Trophoblast cell (in vitro differentiated cells and primary cell): ENCODE measurements around the gene RANBP1.

ENCODE experiments used
- DNase-seq, 2 donors: peaks; one replicate each; pipeline ENCODE4 v3.0.0-alpha.2; 2016
- H2AFZ ChIP-seq: 2 replicates; pipeline ENCODE4 v1.6.1; 2013; ENCODE audit warnings: low read length, moderate library complexity, mild to moderate bottlenecking; ENCODE audit not compliant: insufficient read depth, poor library complexity
- H2AK5ac ChIP-seq: 2 replicates; pipeline ENCODE4 v1.6.1; 2013; ENCODE audit warnings: mild to moderate bottlenecking, low read length
- H2BK120ac ChIP-seq: 2 replicates; pipeline ENCODE4 v1.6.1; 2013; ENCODE audit warnings: low read length, mild to moderate bottlenecking, moderate library complexity; ENCODE audit not compliant: insufficient read depth, poor library complexity
- H2BK12ac ChIP-seq: 2 replicates; pipeline ENCODE4 v1.6.1; 2013; ENCODE audit warnings: mild to moderate bottlenecking, low read length, moderate library complexity
- H2BK5ac ChIP-seq: 2 replicates; pipeline ENCODE4 v1.6.1; 2013; ENCODE audit warnings: low read length, low read depth, moderate library complexity, mild to moderate bottlenecking; ENCODE audit not compliant: poor library complexity
- H3K14ac ChIP-seq: 2 replicates; pipeline ENCODE4 v1.6.1; 2013; ENCODE audit warnings: mild to moderate bottlenecking, low read length
- H3K18ac ChIP-seq: 2 replicates; pipeline ENCODE4 v1.6.1; 2013; ENCODE audit warnings: mild to moderate bottlenecking, low read length
- H3K23ac ChIP-seq: 2 replicates; pipeline ENCODE4 v1.6.1; 2013; ENCODE audit warnings: low read length
- H3K27ac ChIP-seq: 2 replicates; pipeline ENCODE4 v1.5.1; 2013; ENCODE audit warnings: low read depth, mild to moderate bottlenecking, inconsistent platforms, low read length, moderate library complexity
- H3K27me3 ChIP-seq: 2 replicates; pipeline ENCODE4 v1.6.1; 2013; ENCODE audit warnings: inconsistent platforms, mild to moderate bottlenecking, low read length, moderate library complexity; ENCODE audit not compliant: insufficient read depth
- H3K36me3 ChIP-seq, 2 experiments: 1 replicate in 1 of 2; 2 replicates in 1 of 2; pipeline ENCODE4 v1.6.1; 2013; ENCODE audit warnings: low read length in 2 of 2, mild to moderate bottlenecking in 2 of 2, moderate library complexity in 1 of 2; ENCODE audit not compliant: insufficient read depth in 2 of 2, control insufficient read depth in 1 of 2
- H3K4ac ChIP-seq: 2 replicates; pipeline ENCODE4 v1.6.1; 2013; ENCODE audit warnings: low read depth, mild to moderate bottlenecking, low read length, moderate library complexity
- H3K4me1 ChIP-seq, 2 experiments: 1 replicate in 1 of 2; 2 replicates in 1 of 2; pipeline ENCODE4 v1.6.1; 2013; ENCODE audit warnings: low read length in 2 of 2, mild to moderate bottlenecking in 2 of 2, moderate library complexity in 1 of 2; ENCODE audit not compliant: insufficient read depth in 2 of 2, control insufficient read depth in 1 of 2
- H3K4me2 ChIP-seq: 2 replicates; pipeline ENCODE4 v1.6.1; 2013; ENCODE audit warnings: inconsistent platforms, mild to moderate bottlenecking, low read length, moderate library complexity
- H3K4me3 ChIP-seq: 2 replicates; pipeline ENCODE4 v1.5.1; 2013; ENCODE audit warnings: mild to moderate bottlenecking, low read depth, low read length, inconsistent platforms
- H3K79me1 ChIP-seq: one replicate; pipeline ENCODE4 v1.6.1; 2013; ENCODE audit warnings: low read length
- H3K79me2 ChIP-seq: 2 replicates; pipeline ENCODE4 v1.6.1; 2013; ENCODE audit warnings: low read length, mild to moderate bottlenecking; ENCODE audit not compliant: control insufficient read depth, insufficient read depth, poor library complexity
- H3K9ac ChIP-seq: 2 replicates; pipeline ENCODE4 v1.6.1; 2013; ENCODE audit warnings: mild to moderate bottlenecking, low read length
- H3K9me3 ChIP-seq: 2 replicates; pipeline ENCODE4 v1.6.1; 2013; ENCODE audit warnings: low read depth, mild to moderate bottlenecking, control low read depth, inconsistent platforms, low read length; ENCODE audit not compliant: insufficient read depth
- H4K12ac ChIP-seq: 2 replicates; pipeline ENCODE4 v1.6.1; 2013; ENCODE audit warnings: low read depth, mild to moderate bottlenecking, low read length, moderate library complexity
- H4K8ac ChIP-seq: 2 replicates; pipeline ENCODE4 v1.6.1; 2013; ENCODE audit warnings: low read depth, mild to moderate bottlenecking, low read length, moderate library complexity
- H4K91ac ChIP-seq: one replicate; pipeline ENCODE4 v1.6.1; 2013; ENCODE audit warnings: low read depth, mild to moderate bottlenecking, low read length, moderate library complexity
- WGBS: extraction: QIAGEN DNeasy Blood & Tissue Kit; methylation state at CpG from one replicate; pipeline ENCODE4 v1.1.7; 2013; ENCODE audit warnings: missing lambda C conversion rate; ENCODE audit not compliant: insufficient read length, insufficient coverage; ENCODE audit errors: extremely low coverage; 5-methylcytosine and 5-hydroxymethylcytosine counted together

RANBP1 gene

GRCh38 chr22:20101638-20102037 is 14.3 kb upstream of the RANBP1 start:
- Histone ChIP-seq H3K4me1 (no peaks in the 10 kb centered on the region), H2BK120ac (no peak overlapping the region), H3K9ac (no peak overlapping the region), H3K27ac (no peak overlapping the region), H3K36me3 (peaks cover 59 to 68% of the 10 kb centered on the region in 2 experiments), H4K12ac (no peak overlapping the region), H3K79me1 (no peaks in the 10 kb centered on the region), H3K79me2 (no peaks in the 10 kb centered on the region), H3K9me3 (no peaks in the 10 kb centered on the region), H2BK12ac (no peak overlapping the region), H3K14ac (no peak overlapping the region), H2BK5ac (no peak overlapping the region), H3K4me3 (no peak overlapping the region), H4K91ac (no peak overlapping the region), H3K27me3 (no peaks in the 10 kb centered on the region), H3K4me2 (no peak overlapping the region), H4K8ac (no peak overlapping the region), H3K18ac (no peak overlapping the region), H2AFZ (no peak overlapping the region), H3K23ac (no peak overlapping the region), H3K4ac (no peak overlapping the region), H2AK5ac (no peak overlapping the region)
- no CpG with 5 or more reads among the region's 8 CpGs for WGBS
- DNase-seq = no peak

DNA sequence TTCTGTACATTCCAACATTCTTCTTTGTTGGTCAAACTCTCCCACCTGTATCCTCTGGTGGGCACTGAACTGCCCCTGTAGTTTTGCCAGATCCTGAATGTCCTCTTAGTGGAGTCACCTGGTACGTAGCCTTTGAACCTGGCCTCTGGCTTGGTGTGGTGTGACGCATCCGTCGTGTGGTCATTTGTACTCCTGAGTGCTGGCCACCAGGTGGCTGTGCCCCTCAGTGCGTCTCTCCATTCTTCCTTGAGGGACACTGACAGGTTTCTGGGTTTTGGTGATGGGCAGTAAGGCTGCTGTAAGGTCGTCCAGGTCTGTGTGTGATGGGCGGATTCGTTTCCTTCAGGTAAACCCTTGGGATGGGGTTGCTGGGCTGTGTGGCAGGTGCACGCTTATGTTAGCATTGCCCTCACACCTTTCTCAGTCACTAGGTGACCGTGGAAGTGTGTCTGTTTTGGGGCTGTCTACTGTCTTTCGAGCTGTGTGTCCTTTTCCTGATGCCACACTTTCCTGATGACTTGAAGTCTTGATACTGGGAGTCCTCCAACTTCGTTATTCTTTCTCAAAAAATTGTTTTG is 13.6 kb upstream of the RANBP1 start:
- no CpG with 5 or more reads among the region's 12 CpGs for WGBS

DNA sequence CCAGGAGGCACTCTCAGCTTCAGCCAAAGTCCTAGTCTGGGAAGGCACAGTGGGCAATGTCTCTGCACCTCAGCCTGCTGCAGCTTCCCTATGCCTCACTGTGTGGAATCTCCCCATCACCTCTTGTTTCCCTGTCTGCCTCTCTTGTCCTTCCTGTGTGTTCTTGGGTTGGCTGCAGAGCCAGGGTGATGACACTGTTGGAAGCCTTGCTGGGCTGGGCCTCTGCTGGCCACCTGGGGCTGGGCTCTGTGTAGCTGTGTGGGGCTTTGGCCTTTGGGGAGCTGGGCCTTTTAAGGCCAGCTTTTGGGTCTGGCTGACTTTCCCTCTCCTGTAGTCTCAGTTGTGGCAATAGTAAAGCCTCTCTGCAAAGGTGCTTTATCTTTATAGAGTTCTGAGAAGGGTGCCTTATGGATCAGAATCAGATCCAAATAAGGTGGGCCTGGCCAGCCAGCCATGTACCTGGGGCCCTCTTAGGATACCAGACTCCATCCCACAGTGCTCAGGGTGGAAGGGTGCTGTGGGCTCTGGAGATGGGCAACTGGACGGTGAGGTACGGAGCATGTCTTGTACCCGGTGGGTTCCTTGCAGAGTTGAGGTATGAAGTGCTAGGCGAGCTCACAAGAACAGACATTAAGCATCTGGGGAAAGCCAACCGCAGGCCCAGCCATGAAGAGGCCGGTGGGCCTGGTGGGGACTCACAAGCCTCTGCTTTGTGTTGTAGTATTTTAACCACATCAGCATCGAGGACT is 10.3 kb upstream of the RANBP1 start:
- Histone ChIP-seq H3K27ac (no peak overlapping the region), H3K14ac (no peak overlapping the region), H2BK5ac (no peak overlapping the region), H2AK5ac (no peak overlapping the region), H3K36me3 (peaks cover 84% of the 10 kb centered on the region in 2 experiments), H3K4me2 (no peak overlapping the region), H3K9me3 (no peaks in the 10 kb centered on the region), H2AFZ (no peak overlapping the region), H3K79me2 (no peaks in the 10 kb centered on the region), H3K4me1 (no peaks in the 10 kb centered on the region), H4K8ac (no peak overlapping the region), H4K12ac (no peak overlapping the region), H3K79me1 (no peaks in the 10 kb centered on the region), H3K4ac (no peak overlapping the region), H3K4me3 (no peak overlapping the region), H3K27me3 (no peaks in the 10 kb centered on the region), H2BK12ac (no peak overlapping the region), H3K18ac (no peak overlapping the region), H4K91ac (no peak overlapping the region), H3K9ac (no peak overlapping the region), H3K23ac (no peak overlapping the region), H2BK120ac (no peak overlapping the region)
- WGBS = no CpG with 5 or more reads among the region's 7 CpGs
- DNase-seq = no peak

More for the DNA sequence above, 13.6 kb upstream of the RANBP1 start:
- Histone ChIP-seq H3K4me2 (no peak overlapping the region), H3K79me2 (no peaks in the 10 kb centered on the region), H3K4me1 (no peaks in the 10 kb centered on the region), H4K91ac (no peak overlapping the region), H3K27ac (no peak overlapping the region), H3K4ac (no peak overlapping the region), H2BK5ac (no peak overlapping the region), H3K9ac (no peak overlapping the region), H3K27me3 (no peaks in the 10 kb centered on the region), H3K9me3 (no peaks in the 10 kb centered on the region), H2BK12ac (no peak overlapping the region), H3K14ac (no peak overlapping the region), H2BK120ac (no peak overlapping the region), H4K8ac (no peak overlapping the region), H3K4me3 (no peak overlapping the region), H3K23ac (no peak overlapping the region), H2AK5ac (no peak overlapping the region), H2AFZ (no peak overlapping the region), H4K12ac (no peak overlapping the region), H3K79me1 (no peaks in the 10 kb centered on the region), H3K36me3 (peaks cover 66 to 74% of the 10 kb centered on the region in 2 experiments), H3K18ac (no peak overlapping the region)
- DNase-seq = no peak

DNA sequence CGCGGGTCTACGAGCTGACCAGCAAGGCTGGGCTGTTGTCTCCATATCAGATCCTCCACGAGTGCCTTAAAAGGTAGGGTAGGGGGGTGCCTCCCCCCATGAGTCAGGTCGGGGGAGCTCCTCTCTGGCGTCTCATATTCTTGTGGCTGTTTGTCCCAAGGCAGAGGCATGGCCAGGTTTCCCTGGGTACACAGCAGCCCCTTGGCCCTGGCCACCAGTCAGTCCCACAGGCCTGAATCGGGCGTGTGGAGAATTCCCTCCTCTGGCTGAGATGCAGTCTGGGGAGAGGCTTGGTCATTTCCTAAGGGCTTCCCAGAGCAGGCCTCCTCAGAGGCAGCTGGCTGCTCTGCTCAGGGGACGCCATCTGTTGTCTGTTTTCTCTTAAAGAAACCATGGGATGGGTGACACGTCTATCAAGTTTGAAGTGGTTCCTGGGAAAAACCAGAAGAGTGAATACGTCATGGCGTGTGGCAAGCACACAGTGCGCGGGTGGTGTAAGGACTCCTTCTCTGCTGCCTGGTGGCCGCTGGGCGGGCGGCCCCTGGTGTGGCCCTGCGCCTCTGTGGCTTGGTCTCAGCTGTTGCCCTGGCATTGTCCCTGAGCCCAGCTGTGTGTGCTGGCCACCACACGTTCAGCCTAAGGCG is 9.6 kb upstream of the RANBP1 start:
- H3K9me3 ChIP-seq = no peaks in the 10 kb centered on the region
- no peak overlapping the region for H3K23ac ChIP-seq
- H4K12ac ChIP-seq = no peak overlapping the region
- no peak overlapping the region for H4K91ac ChIP-seq
- H4K8ac ChIP-seq = no peak overlapping the region
- H3K4me1 ChIP-seq = no peaks in the 10 kb centered on the region
- H3K27ac ChIP-seq = no peak overlapping the region
- H3K27me3 ChIP-seq = no peaks in the 10 kb centered on the region
- H3K4me2 ChIP-seq = no peak overlapping the region
- no peak overlapping the region for H2BK5ac ChIP-seq
- H3K79me1 ChIP-seq = no peaks in the 10 kb centered on the region
- H2AFZ ChIP-seq = no peak overlapping the region
- no peaks in the 10 kb centered on the region for H3K79me2 ChIP-seq
- no peak overlapping the region for H3K9ac ChIP-seq
- no CpG with 5 or more reads among the region's 20 CpGs for WGBS
- no peak for DNase-seq
- no peak overlapping the region for H2BK12ac ChIP-seq
- no peak overlapping the region for H2BK120ac ChIP-seq
- no peak overlapping the region for H3K18ac ChIP-seq
- no peak overlapping the region for H3K14ac ChIP-seq
- no peak overlapping the region for H3K4me3 ChIP-seq
- H3K36me3 ChIP-seq = peaks cover 82 to 84% of the 10 kb centered on the region in 2 experiments
- H3K4ac ChIP-seq = no peak overlapping the region
- H2AK5ac ChIP-seq = no peak overlapping the region
